Transverse colon (tissue), 4 donors: Measurements from ENCODE around the gene MT1X. TPM values are rescaled to one million over a fixed set of nuclear protein-coding genes. Genes with fewer than 3 reads are reported as not detected.
A peak's percentile ranks its signal among the peaks of the same experiment; 100 is the strongest.

Experiments used
- DNase-seq: peaks from one replicate; pipeline ENCODE4 v3.0.0-alpha.2; 2019
- H3K27ac ChIP-seq, 4 donors: fragments of 200-600 bp; sonication (generic); 2 replicates each; pipeline ENCODE4 v1.5.1; 2016 to 2018; ENCODE audit warnings: inconsistent platforms in 4 of 4
- H3K27me3 ChIP-seq: fragments of 200-600 bp; sonication (generic); 2 replicates; pipeline ENCODE4 v1.5.1; 2017; ENCODE audit warnings: inconsistent platforms
- H3K36me3 ChIP-seq, 4 donors: fragments of 200-600 bp; sonication (generic); 2 replicates each; pipeline ENCODE4 v1.5.1; 2017 to 2019; ENCODE audit warnings: inconsistent platforms in 4 of 4
- H3K4me1 ChIP-seq, 4 donors: fragments of 200-600 bp; sonication (generic); 2 replicates each; pipeline ENCODE4 v1.5.1; 2017 to 2020; ENCODE audit warnings: inconsistent platforms in 4 of 4
- H3K4me3 ChIP-seq, 4 donors: fragments of 200-600 bp; sonication (generic); 1 replicate in 1 of 4; 2 replicates in 3 of 4; pipeline versions ENCODE4 v1.5.1 to v1.6.1; 2017 to 2019; ENCODE audit warnings: inconsistent platforms in 4 of 4
- H3K9me3 ChIP-seq, 2 donors: fragments of 200-600 bp; sonication (generic); 2 replicates each; pipeline ENCODE4 v1.5.1; 2017 to 2019; ENCODE audit warnings: inconsistent platforms in 2 of 2
- EP300 ChIP-seq: sonication (generic); formaldehyde crosslinking; IDR thresholded peaks from one replicate; pipeline ENCODE4 v1.6.1; 2017; ENCODE audit warnings: antibody characterized with exemption, low read depth
- POLR2A ChIP-seq: fragments of 450-650 bp; IDR thresholded peaks from one replicate; pipeline ENCODE4 v1.6.1; 2016; ENCODE audit warnings: antibody characterized with exemption, mild to moderate bottlenecking, moderate library complexity
- POLR2AphosphoS5 ChIP-seq, 3 donors: sonication (generic); formaldehyde crosslinking; IDR thresholded peaks; one replicate each; pipeline ENCODE4 v1.6.1; 2016; ENCODE audit warnings: antibody characterized with exemption in 3 of 3
- whole genome bisulfite sequencing, 2 donors: methylation state at CpG; one replicate each; pipeline ENCODE4 v1.1.5; 2018; ENCODE audit warnings: low coverage in 1 of 2; 5-methylcytosine and 5-hydroxymethylcytosine counted together
- in situ Hi-C, 4 donors: fragments of 200-750 bp; cut with MboI; loops; one replicate each; pipeline versions ENCODE4 v1.15.0 to v1.15.1; 2017; ENCODE audit warnings: low sequenced_read_pairs in 3 of 4, low pct_ligation_motif_present in 1 of 4, low pct_unique_long_range_greater_than_20kb in 1 of 4
- intact Hi-C: fragments of 100-400 bp; cut with DNase I; formaldehyde crosslinking; loops from one replicate; pipeline ENCODE4 v1.15.1; 2023; ENCODE audit warnings: low total_unique reads
- total RNA-seq, 4 donors: library from RNA; depleted of rRNA; stranded (reverse); fragments of >200 nt; gene quantifications; one replicate each; pipeline ENCODE4 v1.1.0, GENCODE V29; 2016
- TF ChIP-seq, protein P1 (sequence below), 5 experiments: fragments of 200-600 bp in 3 of 5; fragments of 450-650 bp in 2 of 5; sonication (generic) in 3 of 5; IDR thresholded peaks; 1 replicate in 2 of 5; 2 replicates in 3 of 5; pipeline ENCODE4 v1.5.1; 2016 to 2017; ENCODE audit warnings: antibody characterized with exemption in 5 of 5, inconsistent platforms in 3 of 5, mild to moderate bottlenecking in 2 of 5, moderate library complexity in 1 of 5

Gene MT1X
- total RNA-seq, 4 donors from 2014 or later, result 40.4 to 784 (median 274) TPM

DNA sequence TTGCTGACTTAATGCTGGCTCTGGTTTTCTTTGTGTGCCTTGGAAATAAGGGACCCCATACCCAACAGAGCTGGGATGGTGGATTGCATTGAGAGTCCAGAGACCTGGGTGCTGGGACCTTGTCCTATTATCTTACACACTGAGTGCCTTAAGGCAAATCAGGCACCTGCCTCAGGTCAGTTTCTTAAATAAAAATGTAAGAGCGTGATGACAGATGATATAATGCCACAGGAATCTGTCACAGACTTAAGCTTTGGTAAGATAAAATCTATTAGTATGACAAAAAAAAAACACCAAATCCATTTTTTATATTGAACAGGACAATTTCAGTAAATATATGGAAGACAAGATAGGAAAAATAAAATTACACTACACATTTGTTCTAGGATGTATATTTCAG, 42.2 kb upstream of the MT1X start:
- in situ Hi-C loops, result no loop called here
- no peak for DNase-seq
- intact Hi-C loops, result no loop called here
- no peaks in the 10 kb centered on the region for H3K9me3 ChIP-seq
- H3K4me1 ChIP-seq, result peaks cover 18 to 39% (median 30%) of the 10 kb centered on the region in 4 donors
- no peak overlapping the region for H3K4me3 ChIP-seq
- TF ChIP-seq EP300 (no peak), POLR2A (no peak), POLR2AphosphoS5 (IDR thresholded peaks at IDR 0.05) (no peak)
- TF ChIP-seq, protein P1, sequence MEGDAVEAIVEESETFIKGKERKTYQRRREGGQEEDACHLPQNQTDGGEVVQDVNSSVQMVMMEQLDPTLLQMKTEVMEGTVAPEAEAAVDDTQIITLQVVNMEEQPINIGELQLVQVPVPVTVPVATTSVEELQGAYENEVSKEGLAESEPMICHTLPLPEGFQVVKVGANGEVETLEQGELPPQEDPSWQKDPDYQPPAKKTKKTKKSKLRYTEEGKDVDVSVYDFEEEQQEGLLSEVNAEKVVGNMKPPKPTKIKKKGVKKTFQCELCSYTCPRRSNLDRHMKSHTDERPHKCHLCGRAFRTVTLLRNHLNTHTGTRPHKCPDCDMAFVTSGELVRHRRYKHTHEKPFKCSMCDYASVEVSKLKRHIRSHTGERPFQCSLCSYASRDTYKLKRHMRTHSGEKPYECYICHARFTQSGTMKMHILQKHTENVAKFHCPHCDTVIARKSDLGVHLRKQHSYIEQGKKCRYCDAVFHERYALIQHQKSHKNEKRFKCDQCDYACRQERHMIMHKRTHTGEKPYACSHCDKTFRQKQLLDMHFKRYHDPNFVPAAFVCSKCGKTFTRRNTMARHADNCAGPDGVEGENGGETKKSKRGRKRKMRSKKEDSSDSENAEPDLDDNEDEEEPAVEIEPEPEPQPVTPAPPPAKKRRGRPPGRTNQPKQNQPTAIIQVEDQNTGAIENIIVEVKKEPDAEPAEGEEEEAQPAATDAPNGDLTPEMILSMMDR (IDR thresholded peaks at IDR 0.05), result no peak
- WGBS, 2 donors, result 60 to 80% methylated on average over 1 of the region's 1 CpG
- H3K27me3 ChIP-seq, result peaks cover 70% of the 10 kb centered on the region
- no peak overlapping the region for H3K27ac ChIP-seq
- H3K36me3 ChIP-seq, result no peaks in the 10 kb centered on the region

DNA sequence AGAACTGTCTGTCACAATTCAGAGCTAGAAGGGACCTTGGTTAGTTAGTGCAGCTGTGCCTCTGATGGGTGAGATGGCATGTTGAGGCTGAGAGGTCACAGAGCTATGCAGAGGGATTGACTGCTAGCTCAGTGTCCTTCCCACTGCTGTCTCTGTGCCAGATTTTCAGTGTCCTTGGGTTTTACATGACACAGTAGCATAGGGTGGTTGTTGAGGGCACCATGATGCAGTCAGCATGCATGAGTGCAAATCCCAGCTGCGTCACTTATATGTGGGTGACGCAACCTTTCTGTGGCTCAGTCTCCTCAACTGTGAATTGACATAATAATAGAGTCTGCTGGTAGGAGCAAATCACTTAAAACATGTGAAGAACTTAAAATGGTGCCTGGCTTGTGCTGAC, 41.1 kb upstream of the MT1X start:
- H3K9me3 ChIP-seq, result no peaks in the 10 kb centered on the region
- DNase-seq, result no peak

DNA sequence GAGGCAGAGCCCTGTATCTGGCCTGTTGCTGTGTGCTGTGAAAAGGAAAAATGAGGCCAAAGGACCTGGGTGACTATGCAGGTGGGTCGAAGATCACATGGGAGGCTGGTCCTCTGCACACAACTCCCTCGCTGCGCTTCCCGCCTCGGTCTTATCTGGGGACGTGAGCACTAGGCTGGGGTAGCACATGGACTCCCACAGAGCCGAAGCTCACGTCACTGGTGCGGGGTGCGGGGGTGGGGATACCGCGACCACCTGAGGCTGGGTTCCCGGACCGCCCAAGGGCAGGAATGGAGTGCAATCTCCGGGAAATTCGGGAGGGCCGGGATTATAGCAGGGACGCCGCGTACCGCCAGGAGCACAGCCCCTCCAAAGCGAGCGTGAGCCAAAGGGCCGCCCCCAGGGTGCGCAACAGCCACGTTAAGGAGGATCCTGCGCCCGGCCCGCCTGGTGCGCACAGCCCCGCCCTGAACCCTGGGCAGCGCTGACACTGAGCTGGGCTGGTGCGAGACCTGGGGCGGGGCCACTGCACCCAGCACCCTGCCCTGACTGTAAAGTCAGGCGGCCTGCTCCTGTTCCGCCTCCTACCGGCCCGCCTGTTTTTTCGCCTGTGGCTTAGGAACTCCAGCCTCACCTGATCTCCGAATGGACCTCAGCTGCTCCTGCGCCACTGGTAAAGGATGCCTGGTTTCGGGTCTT, 39.0 kb upstream of the MT1X start:
- Histone ChIP-seq H3K4me3 (peak overlapping the region in 3 of 4 donors; percentile 19 to 48 (median 31)), H3K36me3 (no peaks in the 10 kb centered on the region), H3K4me1 (peaks cover 13 to 38% (median 24%) of the 10 kb centered on the region in 4 donors), H3K9me3 (no peaks in the 10 kb centered on the region), H3K27ac (peak overlapping the region in 3 of 4 donors; percentile 5 to 52 (median 34)), H3K27me3 (peaks cover 60% of the 10 kb centered on the region)
- intact Hi-C loops (no loop called here), in situ Hi-C loops (no loop called here)
- WGBS, 2 donors, result 11% methylated on average over 42 of the region's 42 CpGs; no CpG with 5 or more reads in 1 of the 2 donors
- TF ChIP-seq EP300 (peak; percentile 69), POLR2A (peak; percentile 51), POLR2AphosphoS5 (IDR thresholded peaks at IDR 0.05) (peak in 2 of 3 donors; percentile 44 to 49)
- TF ChIP-seq, protein P1 (IDR thresholded peaks at IDR 0.05), result peak; percentile 38 to 62 (median 43)
- peak; percentile 89 for DNase-seq

More for the DNA sequence above, 41.1 kb upstream of the MT1X start:
- TF ChIP-seq EP300 (no peak), POLR2AphosphoS5 (IDR thresholded peaks at IDR 0.05) (no peak), POLR2A (no peak)
- TF ChIP-seq, protein P1 (IDR thresholded peaks at IDR 0.05), result no peak
- intact Hi-C loops (no loop called here), in situ Hi-C loops (no loop called here)
- 86 to 97% methylated on average over 2 of the region's 2 CpGs for WGBS, 2 donors
- Histone ChIP-seq H3K27me3 (peaks cover 64% of the 10 kb centered on the region), H3K36me3 (no peaks in the 10 kb centered on the region), H3K4me3 (no peak overlapping the region), H3K4me1 (peaks cover 13 to 34% (median 24%) of the 10 kb centered on the region in 4 donors), H3K27ac (no peak overlapping the region)

DNA sequence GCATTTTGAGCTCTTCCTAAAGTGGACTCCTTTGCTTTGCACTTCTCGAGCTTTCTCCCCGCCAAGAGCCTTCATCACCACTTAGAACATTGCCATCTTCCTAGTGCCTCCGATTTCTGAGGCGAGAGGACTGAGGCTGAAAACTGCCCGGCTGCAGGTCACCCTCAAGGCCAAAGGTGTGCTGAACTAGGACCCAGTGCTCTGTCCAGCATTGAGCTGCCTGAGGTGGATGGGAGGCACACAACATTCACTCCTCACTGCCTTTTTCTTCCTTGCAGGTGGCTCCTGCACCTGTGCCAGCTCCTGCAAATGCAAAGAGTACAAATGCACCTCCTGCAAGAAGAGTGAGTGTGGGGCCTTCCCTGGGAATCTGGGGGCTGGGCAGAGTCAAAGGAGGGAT, 38.4 kb upstream of the MT1X start:
- Histone ChIP-seq H3K27ac (peak overlapping the region in 2 of 4 donors; percentile 34 to 52), H3K4me3 (peak overlapping the region in 1 of 4 donors; percentile 48)

More for the DNA sequence above, 38.4 kb upstream of the MT1X start:
- WGBS, 2 donors, result 46% methylated on average over 5 of the region's 5 CpGs; no CpG with 5 or more reads in 1 of the 2 donors
- TF ChIP-seq, protein P1 (IDR thresholded peaks at IDR 0.05), result no peak
- TF ChIP-seq EP300, result no peak
- TF ChIP-seq POLR2A, result no peak
- DNase-seq, result no peak
- no peaks in the 10 kb centered on the region for H3K9me3 ChIP-seq
- in situ Hi-C loops, result no loop called here
- peaks cover 60% of the 10 kb centered on the region for H3K27me3 ChIP-seq
- H3K36me3 ChIP-seq, result no peaks in the 10 kb centered on the region
- peaks cover 9 to 32% (median 18%) of the 10 kb centered on the region in 4 donors for H3K4me1 ChIP-seq
- intact Hi-C loops, result no loop called here
